Measurements from ENCODE around the gene POC1A. TPM values are rescaled to one million over a fixed set of nuclear protein-coding genes. Genes with fewer than 3 reads are reported as not detected.
A peak's percentile ranks its signal among the peaks of the same experiment; 100 is the strongest.
"Not testable (repeated sequence)": the region's sequence is repeated elsewhere in the genome, so short reads cannot be mapped to it uniquely, and the experiment has no call there.

The POC1A gene
- total RNA-seq, 1 donor from 2014 or later, result 24.1 TPM

DNA sequence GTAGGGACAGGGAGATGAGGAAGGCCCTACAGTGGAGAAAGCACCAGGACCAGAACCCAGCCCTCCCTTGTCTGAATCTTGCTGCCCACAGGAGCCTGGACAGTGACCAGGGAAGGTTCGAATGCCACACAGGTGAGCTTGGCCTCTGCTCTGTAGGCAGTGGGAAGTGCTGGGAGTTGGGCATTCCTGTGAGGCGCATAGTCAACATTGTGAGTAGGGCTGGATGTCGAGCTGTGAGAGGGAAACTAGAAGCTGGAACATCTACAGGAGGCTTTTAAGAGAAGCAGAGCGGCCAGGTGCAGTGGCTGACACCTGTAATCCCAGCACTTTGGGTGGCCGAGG lies 23.4 kb upstream of the POC1A start:
- no peak for DNase-seq
- H3K4me1 Mint-ChIP-seq, result peaks cover 8% of the 10 kb centered on the region
- no peak overlapping the region for H3K4me3 Mint-ChIP-seq

DNA sequence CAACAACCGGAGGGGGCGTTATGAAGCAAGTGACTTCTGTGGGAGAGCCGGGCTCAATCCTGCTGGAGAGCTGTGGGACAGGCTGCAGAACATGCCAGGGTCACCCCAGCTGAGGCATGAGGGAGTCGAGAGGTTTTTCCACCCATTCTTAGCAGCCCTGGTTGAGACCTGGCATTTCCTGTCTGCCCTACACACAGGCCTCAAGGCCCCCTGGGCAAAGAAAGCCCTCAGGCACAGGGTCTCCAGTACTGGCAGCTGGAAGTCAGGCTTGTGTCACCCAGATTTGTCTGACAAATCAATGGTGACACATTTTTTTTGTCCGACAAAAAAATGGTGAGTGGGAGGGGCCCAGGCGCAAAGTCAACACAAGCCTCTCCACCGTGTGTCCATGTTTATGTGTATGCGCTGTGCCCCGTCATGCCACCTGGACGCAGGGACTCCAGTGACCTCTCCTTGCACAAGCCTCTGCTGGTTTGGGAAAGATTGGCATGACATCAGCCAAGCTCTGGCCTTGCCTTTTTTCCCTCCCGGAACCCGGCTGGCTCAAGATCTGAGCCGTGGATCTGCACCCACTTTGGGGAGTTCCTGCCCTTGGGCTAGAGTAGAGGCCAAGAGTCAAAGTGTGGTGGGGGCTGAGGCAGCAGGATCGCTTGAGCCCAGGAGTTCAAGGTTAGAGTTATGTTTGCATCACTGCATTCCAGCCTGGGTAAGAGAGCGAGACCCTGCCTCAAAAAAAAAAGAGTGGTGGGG lies 22.9 kb upstream of the POC1A start:
- DNase-seq, result no peak
- Mint-ChIP-seq H3K27ac (no peak overlapping the region), H3K27me3 (peaks cover 10% of the 10 kb centered on the region), H3K9me3 (no peaks in the 10 kb centered on the region), H3K4me1 (peaks cover 3% of the 10 kb centered on the region), H3K36me3 (ENCODE audit: low read depth) (no peaks in the 10 kb centered on the region), H3K4me3 (no peak overlapping the region)
- intact Hi-C loops (cut with micrococcal nuclease), result no loop called here

More for the DNA sequence above, 23.4 kb upstream of the POC1A start:
- H3K27ac Mint-ChIP-seq, result no peak overlapping the region
- intact Hi-C loops (cut with micrococcal nuclease), result no loop called here
- peaks cover 13% of the 10 kb centered on the region for H3K27me3 Mint-ChIP-seq
- no peaks in the 10 kb centered on the region for H3K36me3 Mint-ChIP-seq (ENCODE audit: low read depth)
- H3K9me3 Mint-ChIP-seq, result no peaks in the 10 kb centered on the region

DNA sequence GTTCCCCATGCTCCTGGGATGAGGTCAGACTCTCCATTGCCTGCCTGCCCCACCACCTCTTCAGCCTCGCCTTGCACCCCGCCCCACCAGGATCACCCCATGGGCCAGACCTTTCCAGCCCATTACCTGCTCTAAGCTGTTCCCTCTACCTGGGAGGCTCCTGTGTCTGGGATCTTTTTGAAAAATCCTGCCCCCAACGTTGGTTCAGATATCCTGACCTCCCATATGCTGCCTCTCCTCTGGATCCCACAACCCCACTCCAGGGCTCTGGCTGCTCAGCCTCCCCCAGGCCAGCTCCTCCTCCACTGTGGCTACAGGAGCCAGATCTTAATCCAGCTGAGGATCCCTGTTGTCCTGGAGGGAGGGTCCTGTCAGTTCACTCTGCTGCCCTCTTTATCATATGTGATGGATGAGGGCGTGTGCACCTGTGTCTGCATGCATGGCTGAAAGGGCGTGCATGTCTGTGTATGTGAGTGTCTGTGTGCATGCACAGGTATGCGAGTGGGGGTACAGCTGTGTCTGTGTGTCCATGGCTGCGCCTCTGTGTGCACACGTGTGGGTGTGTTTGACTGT lies 22.0 kb upstream of the POC1A start:
- no peaks in the 10 kb centered on the region for H3K36me3 Mint-ChIP-seq (ENCODE audit: low read depth)
- H3K4me3 Mint-ChIP-seq, result no peak overlapping the region
- DNase-seq, result no peak
- intact Hi-C loops (cut with micrococcal nuclease), result no loop called here
- no peaks in the 10 kb centered on the region for H3K9me3 Mint-ChIP-seq
- H3K4me1 Mint-ChIP-seq, result peaks cover 7% of the 10 kb centered on the region
- peaks cover 10% of the 10 kb centered on the region for H3K27me3 Mint-ChIP-seq
- no peak overlapping the region for H3K27ac Mint-ChIP-seq

DNA sequence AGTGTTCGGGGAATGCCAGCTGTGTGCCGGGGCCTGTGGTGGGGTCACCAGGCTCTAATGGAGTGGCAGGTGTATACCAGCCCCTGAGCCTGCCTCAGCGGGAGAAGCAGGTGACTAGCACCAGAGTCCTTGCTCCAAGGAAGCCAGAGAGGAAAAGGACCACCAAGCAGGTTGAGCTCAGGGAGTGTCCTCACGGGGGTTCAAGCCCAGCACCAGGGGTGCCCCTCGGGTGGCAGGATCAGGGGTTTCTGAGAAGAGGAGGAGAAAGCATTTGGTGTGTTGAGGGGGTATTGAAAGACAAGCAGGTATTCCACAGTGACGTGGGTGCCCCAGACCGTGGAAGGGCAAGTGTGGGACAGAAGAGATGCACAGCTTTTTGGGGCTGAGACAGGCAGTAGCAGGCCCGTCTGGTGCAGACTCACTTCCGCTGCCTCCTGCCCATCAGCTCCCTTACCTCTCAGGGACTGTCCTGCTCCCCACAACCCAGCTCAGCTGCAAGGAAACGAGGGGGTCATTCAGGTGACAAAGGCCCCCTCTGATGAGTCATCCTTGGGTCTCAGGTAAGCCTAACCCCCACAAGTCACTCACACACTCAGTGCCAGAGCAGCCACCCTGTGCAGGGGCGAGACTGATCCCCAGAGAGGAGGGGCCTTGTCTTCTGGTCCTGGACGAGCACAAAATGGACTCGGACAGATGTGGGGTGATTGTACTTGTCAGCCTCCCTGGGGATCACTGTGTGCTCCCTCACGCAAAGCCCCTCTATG lies 21.4 kb upstream of the POC1A start:
- DNase-seq, result no peak
- intact Hi-C loops (cut with micrococcal nuclease), result no loop called here
- H3K4me1 Mint-ChIP-seq, result peaks cover 9% of the 10 kb centered on the region
- no peaks in the 10 kb centered on the region for H3K36me3 Mint-ChIP-seq (ENCODE audit: low read depth)
- H3K9me3 Mint-ChIP-seq, result no peaks in the 10 kb centered on the region
- H3K27me3 Mint-ChIP-seq, result peaks cover 9% of the 10 kb centered on the region
- no peak overlapping the region for H3K27ac Mint-ChIP-seq
- no peak overlapping the region for H3K4me3 Mint-ChIP-seq

DNA sequence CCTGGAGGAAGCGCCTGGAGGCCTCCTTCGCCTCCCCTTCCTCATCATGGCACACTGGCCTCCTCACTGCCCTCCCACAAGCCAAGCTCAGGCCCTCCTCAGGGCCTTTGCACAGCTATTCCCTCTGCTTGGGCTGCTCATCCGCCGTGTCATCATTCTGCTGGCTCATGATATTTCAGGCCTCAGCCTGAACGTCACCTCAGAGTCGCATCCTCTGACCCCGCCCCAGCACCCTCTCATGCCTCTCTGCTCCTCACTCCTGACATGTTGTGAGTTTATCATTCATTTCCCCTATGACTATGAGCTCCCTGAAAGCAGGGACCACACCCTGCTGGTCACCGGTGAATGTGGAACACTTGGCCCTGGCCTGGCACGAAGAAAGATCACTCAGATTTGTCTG lies 20.7 kb upstream of the POC1A start:
- peaks cover 9% of the 10 kb centered on the region for H3K4me1 Mint-ChIP-seq
- H3K36me3 Mint-ChIP-seq (ENCODE audit: low read depth), result no peaks in the 10 kb centered on the region
- no peak overlapping the region for H3K4me3 Mint-ChIP-seq
- no peak for DNase-seq
- no peak overlapping the region for H3K27ac Mint-ChIP-seq
- peaks cover 6% of the 10 kb centered on the region for H3K27me3 Mint-ChIP-seq
- intact Hi-C loops (cut with micrococcal nuclease), result no loop called here
- H3K9me3 Mint-ChIP-seq, result no peaks in the 10 kb centered on the region

DNA sequence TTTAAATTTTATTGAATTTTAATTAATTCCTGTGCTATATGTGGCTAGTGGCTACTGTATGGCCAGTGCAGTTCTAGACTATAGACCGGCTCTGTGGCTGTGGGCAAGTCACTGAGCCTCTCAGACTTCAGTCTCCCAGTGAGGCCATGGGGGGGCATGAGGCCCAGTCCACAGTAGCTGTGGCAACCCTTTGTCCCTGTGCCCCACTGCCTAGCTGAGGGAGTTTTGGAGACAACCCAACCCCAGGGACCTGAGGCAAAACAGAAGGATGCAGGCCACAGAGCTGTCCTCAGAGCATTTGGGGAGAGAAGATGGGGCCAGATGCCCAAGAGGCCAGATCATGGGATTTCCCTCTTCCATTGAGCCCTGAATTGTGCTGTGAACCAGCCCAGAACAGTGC lies 18.9 kb upstream of the POC1A start:
- Mint-ChIP-seq H3K36me3 (ENCODE audit: low read depth) (no peaks in the 10 kb centered on the region), H3K9me3 (no peaks in the 10 kb centered on the region), H3K27me3 (peaks cover under 1% of the 10 kb centered on the region), H3K27ac (no peak overlapping the region), H3K4me3 (no peak overlapping the region), H3K4me1 (peaks cover 9% of the 10 kb centered on the region)
- no peak for DNase-seq
- intact Hi-C loops (cut with micrococcal nuclease), result no loop called here

DNA sequence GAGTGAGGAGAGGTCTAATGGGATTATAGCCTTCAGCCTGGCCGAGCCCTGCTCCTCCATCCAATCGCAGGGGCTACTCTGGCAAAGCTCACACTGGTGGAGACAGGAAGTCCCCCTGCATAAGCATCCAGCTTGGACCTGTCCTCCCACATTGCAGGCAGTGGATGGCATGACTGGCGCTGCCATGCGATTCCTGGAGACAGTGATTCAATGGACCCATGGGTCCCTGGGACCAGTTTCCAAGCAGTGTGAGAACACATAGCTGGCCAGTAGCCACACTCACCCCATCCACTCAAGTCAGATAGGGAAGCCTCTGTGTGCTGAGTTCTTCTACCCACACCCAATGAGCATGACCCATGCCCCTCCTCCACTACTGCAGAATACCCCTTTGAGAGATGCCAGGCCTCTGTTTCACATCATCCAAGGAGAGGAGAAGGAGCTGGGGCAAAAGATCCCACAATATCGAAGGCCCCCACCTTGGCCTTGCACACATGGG lies 18.1 kb upstream of the POC1A start:
- no peak overlapping the region for H3K27ac Mint-ChIP-seq
- no peak overlapping the region for H3K4me3 Mint-ChIP-seq
- no peak for DNase-seq
- intact Hi-C loops (cut with micrococcal nuclease), result no loop called here
- no peaks in the 10 kb centered on the region for H3K9me3 Mint-ChIP-seq
- peaks cover 9% of the 10 kb centered on the region for H3K4me1 Mint-ChIP-seq
- H3K36me3 Mint-ChIP-seq (ENCODE audit: low read depth), result no peaks in the 10 kb centered on the region
- H3K27me3 Mint-ChIP-seq, result no peaks in the 10 kb centered on the region

DNA sequence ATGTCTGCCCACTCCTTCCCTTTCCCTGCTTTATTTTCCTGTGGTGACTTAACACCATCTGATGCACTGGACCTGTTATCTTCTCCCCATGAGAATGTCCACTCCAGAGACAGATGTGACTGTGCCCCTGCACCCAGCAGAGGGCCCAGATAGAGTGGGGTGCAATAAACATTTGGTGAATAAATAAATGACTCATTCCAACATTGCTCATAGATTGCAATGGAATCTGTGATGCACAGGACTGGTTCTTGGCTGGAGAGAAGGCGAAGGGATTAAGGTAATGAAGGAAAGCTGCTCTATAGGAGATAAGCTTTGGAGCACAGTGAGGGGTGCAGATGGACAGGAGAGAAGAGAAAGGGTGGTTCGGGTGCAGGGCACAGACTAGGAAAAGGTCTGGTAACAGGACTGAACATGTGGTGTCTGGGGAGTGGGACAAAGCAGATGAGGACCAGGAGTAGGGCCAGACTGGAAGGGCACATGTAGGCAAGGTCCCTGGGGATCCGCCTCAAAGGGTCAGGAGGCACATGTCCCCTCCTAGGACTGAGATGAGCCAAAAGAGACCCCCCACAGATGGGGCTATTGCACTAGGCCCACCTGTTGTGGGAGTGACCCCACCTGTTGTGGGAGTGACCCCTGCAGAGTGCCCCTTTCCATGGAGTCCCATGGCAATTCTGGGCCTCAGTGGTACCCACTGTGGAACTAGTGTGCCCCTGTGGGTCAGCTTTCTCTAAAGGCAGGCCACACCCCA lies 17.5 kb upstream of the POC1A start:
- Mint-ChIP-seq H3K27ac (no peak overlapping the region), H3K4me1 (peaks cover 9% of the 10 kb centered on the region), H3K9me3 (no peaks in the 10 kb centered on the region), H3K36me3 (ENCODE audit: low read depth) (no peaks in the 10 kb centered on the region), H3K27me3 (peaks cover 1% of the 10 kb centered on the region), H3K4me3 (no peak overlapping the region)
- intact Hi-C loops (cut with micrococcal nuclease), result no loop called here
- no peak for DNase-seq

DNA sequence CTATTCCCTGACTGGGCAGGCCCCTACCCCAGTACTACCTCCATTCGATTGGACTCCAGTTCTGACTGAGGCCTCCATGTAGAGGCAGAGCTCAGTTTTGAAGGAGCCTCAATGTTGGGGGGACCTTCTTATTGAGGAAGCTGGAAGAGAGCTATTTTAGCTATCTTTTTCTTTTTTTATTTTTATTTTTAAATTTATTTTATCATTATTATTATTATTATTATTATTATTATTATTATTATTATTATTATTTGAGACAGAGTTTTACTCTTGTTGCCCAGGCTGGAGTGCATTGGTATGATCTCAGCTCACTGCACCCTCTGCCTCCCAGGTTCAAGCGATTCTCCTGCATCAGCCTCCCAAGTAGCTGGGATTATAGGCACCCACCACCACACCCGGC lies 16.0 kb upstream of the POC1A start:
- H3K27ac Mint-ChIP-seq; H3K9me3 Mint-ChIP-seq; H3K4me3 Mint-ChIP-seq; H3K36me3 Mint-ChIP-seq (ENCODE audit: low read depth); H3K4me1 Mint-ChIP-seq; DNase-seq; intact Hi-C loops (cut with micrococcal nuclease); H3K27me3 Mint-ChIP-seq: not testable (repeated sequence)

DNA sequence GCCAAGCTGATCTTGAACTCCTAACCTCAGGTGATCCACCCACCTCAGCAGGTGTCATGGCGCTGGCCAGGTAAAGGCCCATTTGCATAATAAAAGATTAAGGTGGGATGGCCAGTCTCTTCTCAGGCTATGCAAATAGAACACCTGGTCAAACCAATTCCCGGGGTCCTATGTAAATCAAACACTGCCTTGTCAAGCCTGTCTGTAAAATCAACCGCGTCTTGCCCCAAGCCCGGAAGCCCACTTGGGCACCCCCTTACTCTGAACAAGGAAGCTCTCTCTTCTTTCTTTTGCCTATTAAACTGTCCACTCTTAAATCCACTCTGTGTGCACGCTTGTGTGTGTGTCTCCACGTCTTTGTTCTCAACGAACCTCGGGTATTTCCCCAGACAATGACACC lies 13.0 kb upstream of the POC1A start:
- no peaks in the 10 kb centered on the region for H3K9me3 Mint-ChIP-seq
- intact Hi-C loops (cut with micrococcal nuclease), result no loop called here
- peaks cover 6% of the 10 kb centered on the region for H3K4me1 Mint-ChIP-seq
- H3K27me3 Mint-ChIP-seq, result peaks cover 8% of the 10 kb centered on the region
- no peak overlapping the region for H3K27ac Mint-ChIP-seq
- DNase-seq, result no peak
- H3K4me3 Mint-ChIP-seq, result no peak overlapping the region
- H3K36me3 Mint-ChIP-seq (ENCODE audit: low read depth), result no peaks in the 10 kb centered on the region

DNA sequence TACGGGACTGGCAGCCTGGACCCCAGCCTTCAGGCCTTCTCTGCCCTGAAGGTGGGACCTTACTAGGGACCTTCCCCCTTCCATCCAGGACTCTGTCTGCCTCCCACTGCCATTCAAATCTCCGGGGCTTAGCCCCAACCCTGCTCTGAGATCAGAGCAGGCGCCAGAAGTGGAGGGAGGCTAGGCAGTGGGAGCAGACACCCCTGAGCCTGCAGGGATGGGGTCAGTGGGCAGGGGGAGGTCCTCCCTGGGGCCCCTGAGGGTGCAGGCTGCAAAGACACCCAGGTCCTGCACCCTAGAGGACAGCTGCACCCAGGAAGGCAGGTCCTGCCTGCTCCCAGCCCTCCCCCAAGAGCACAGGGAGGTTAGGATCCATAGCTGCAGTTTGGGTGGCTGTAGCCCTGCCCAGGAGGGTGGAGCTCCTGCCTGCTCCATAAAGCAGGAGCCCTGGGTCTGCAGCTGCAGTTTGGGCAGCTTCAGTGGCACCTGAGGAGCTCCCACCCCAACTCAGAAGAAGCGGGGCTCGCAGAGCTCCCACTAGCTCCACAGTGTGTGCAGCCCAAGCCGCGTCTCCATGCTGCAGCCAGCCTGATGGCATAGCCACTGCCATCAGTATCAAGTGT lies 8.1 kb upstream of the POC1A start:
- no peak overlapping the region for H3K4me3 Mint-ChIP-seq
- peaks cover 12% of the 10 kb centered on the region for H3K27me3 Mint-ChIP-seq
- DNase-seq, result no peak
- H3K27ac Mint-ChIP-seq, result no peak overlapping the region
- H3K36me3 Mint-ChIP-seq (ENCODE audit: low read depth), result no peaks in the 10 kb centered on the region
- intact Hi-C loops (cut with micrococcal nuclease), result no loop called here
- peaks cover 3% of the 10 kb centered on the region for H3K4me1 Mint-ChIP-seq
- H3K9me3 Mint-ChIP-seq, result no peaks in the 10 kb centered on the region

DNA sequence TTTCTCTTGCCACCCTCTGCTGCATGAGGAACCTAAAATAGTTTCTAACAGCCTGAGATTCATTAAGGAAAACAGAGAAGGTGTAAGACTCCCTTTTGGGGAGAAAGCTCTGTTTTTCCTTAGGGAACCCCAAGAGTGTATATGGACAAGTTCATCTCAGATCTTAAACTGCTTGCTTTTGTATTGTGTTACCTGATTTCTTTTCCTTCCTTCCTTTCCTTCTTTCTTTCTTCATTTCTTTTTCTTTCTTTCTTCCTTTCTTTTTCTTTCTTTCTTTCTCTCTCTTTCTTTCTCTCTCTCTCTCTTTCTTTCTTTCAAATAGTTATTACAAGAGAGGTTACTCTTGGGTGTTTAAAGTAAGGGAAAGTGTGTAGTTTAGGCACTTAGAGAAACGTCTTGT lies 5.3 kb upstream of the POC1A start:
- no peak for DNase-seq
- Mint-ChIP-seq H3K9me3 (no peaks in the 10 kb centered on the region), H3K4me3 (no peak overlapping the region), H3K36me3 (ENCODE audit: low read depth) (no peaks in the 10 kb centered on the region), H3K27ac (no peak overlapping the region), H3K4me1 (peaks cover 9% of the 10 kb centered on the region), H3K27me3 (peaks cover 5% of the 10 kb centered on the region)
- intact Hi-C loops (cut with micrococcal nuclease), result no loop called here

DNA sequence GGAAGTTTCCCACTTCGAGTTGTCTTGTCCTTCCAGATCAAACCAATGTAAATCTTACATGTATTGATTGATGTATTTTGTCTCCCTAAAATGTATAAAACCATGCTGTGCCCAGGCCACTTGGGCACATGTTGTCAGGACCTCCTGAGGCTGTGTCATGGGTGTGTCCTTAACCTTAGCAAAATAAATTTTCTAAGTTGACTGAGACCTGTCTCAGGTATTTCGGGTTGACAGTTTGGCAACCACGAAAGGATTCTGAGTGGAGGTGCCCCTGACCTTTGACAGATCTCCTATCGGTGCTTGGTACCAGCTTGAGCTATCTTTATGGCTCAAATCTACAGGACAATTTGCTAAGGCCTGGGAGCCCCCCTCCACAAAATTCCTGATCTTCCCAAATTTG lies 1.7 kb upstream of the POC1A start:
- DNase-seq, result no peak
- Mint-ChIP-seq H3K9me3 (no peaks in the 10 kb centered on the region), H3K27ac (peak overlapping the region; percentile 51), H3K27me3 (peaks cover 5% of the 10 kb centered on the region), H3K36me3 (ENCODE audit: low read depth) (peaks cover 2% of the 10 kb centered on the region), H3K4me1 (peaks cover 23% of the 10 kb centered on the region), H3K4me3 (peak overlapping the region; percentile 57)
- intact Hi-C loops (cut with micrococcal nuclease), result no loop called here
